CD8-positive, alpha-beta memory T cell (primary cell): ENCODE measurements around the gene LHPP. TPM values are rescaled to one million over a fixed set of nuclear protein-coding genes. Genes with fewer than 3 reads are reported as not detected.

Source experiments
- CTCF ChIA-PET: fragments of 350-600 bp; sonication (Branson Sonifier 250); formaldehyde crosslinking; loops from one replicate; lab custom pipeline; 2021; ENCODE audit warnings: antibody characterized with exemption; lab: Charles Lee
- POLR2A ChIA-PET: fragments of 350-600 bp; sonication (Branson Sonifier 250); formaldehyde crosslinking; loops from one replicate; lab custom pipeline; 2021; ENCODE audit warnings: antibody characterized with exemption; lab: Charles Lee
- DNase-seq, 5 donors: peaks; one replicate each; pipeline versions ENCODE4 v3.0.0 to v3.0.0-alpha.2; 2020 to 2022; ENCODE audit warnings: mixed read lengths in 1 of 5
- H3K27ac ChIP-seq: one replicate; pipeline ENCODE4 v1.7.0; 2013; ENCODE audit warnings: low read depth, mild to moderate bottlenecking, low read length, moderate library complexity
- H3K27me3 ChIP-seq: 2 replicates; pipeline ENCODE4 v1.7.0; 2013; ENCODE audit warnings: low read length, mild to moderate bottlenecking; ENCODE audit not compliant: insufficient read depth, poor library complexity, severe bottlenecking
- H3K36me3 ChIP-seq: 2 replicates; pipeline ENCODE4 v1.7.0; 2013; ENCODE audit warnings: mild to moderate bottlenecking, low read length, moderate library complexity; ENCODE audit not compliant: insufficient read depth
- H3K4me1 ChIP-seq: 2 replicates; pipeline ENCODE4 v1.7.0; 2013; ENCODE audit warnings: mild to moderate bottlenecking, low read length, moderate library complexity; ENCODE audit not compliant: insufficient read depth
- H3K4me3 ChIP-seq: 2 replicates; pipeline ENCODE4 v1.7.0; 2013; ENCODE audit warnings: mild to moderate bottlenecking, low read length
- H3K9me3 ChIP-seq: 2 replicates; pipeline ENCODE4 v1.7.0; 2013; ENCODE audit warnings: mild to moderate bottlenecking, low read length
- H3K27ac Mint-ChIP-seq, 8 donors: one replicate each; pipeline ENCODE4 v1.8.0; 2020 to 2021; ENCODE audit warnings: mixed read lengths in 8 of 8, mild to moderate bottlenecking in 6 of 8, inconsistent platforms in 3 of 8, moderate library complexity in 3 of 8
- H3K27me3 Mint-ChIP-seq, 2 donors: one replicate each; pipeline ENCODE4 v1.8.0; 2020 to 2021; ENCODE audit warnings: mixed read lengths in 2 of 2, mild to moderate bottlenecking in 1 of 2, moderate library complexity in 1 of 2
- H3K36me3 Mint-ChIP-seq, 3 donors: one replicate each; pipeline ENCODE4 v1.8.0; 2020 to 2021; ENCODE audit warnings: mixed read lengths in 3 of 3, inconsistent platforms in 1 of 3, mild to moderate bottlenecking in 1 of 3
- H3K4me1 Mint-ChIP-seq, 3 donors: one replicate each; pipeline ENCODE4 v1.8.0; 2020 to 2021; ENCODE audit warnings: mixed read lengths in 3 of 3, inconsistent platforms in 1 of 3, mild to moderate bottlenecking in 1 of 3
- H3K4me3 Mint-ChIP-seq, 7 donors: one replicate each; pipeline ENCODE4 v1.8.0; 2020 to 2021; ENCODE audit warnings: mixed read lengths in 7 of 7, mild to moderate bottlenecking in 6 of 7, moderate library complexity in 4 of 7, inconsistent platforms in 2 of 7
- H3K9me3 Mint-ChIP-seq, 5 donors: one replicate each; pipeline ENCODE4 v1.8.0; 2020 to 2022; ENCODE audit warnings: mixed read lengths in 5 of 5, mild to moderate bottlenecking in 3 of 5, moderate library complexity in 2 of 5, inconsistent platforms in 1 of 5
- polyA plus RNA-seq: library from polyadenylated mRNA; unstranded; fragments of 300-500 nt; fragmentation: Illumina TruSeq; gene quantifications from one replicate; pipeline ENCODE4 v1.2.3, GENCODE V29; 2021
- total RNA-seq, 2 experiments: library from RNA; stranded (reverse); gene quantifications; one replicate each; pipeline ENCODE4 v1.2.3, GENCODE V29; 2021

LHPP gene
- total and polyA plus RNA-seq, 3 experiments from 2014 or later = 5.2 to 19.1 (median 6.3) TPM

GRCh38 chr10:124484661-124485060 lies 23.0 kb downstream of the LHPP start:
- DNase-seq = no peak
- Histone ChIP-seq H3K4me3 (no peak overlapping the region), H3K9me3 (no peaks in the 10 kb centered on the region), H3K27ac (no peak overlapping the region), H3K36me3 (no peaks in the 10 kb centered on the region), H3K27me3 (no peaks in the 10 kb centered on the region), H3K4me1 (no peaks in the 10 kb centered on the region)
- CTCF ChIA-PET = no interaction called here
- POLR2A ChIA-PET = no interaction called here
- no peaks in the 10 kb centered on the region for H3K27me3 Mint-ChIP-seq
- peaks cover 0 to 2% (median 0%) of the 10 kb centered on the region in 3 donors for H3K4me1 Mint-ChIP-seq
- H3K4me3 Mint-ChIP-seq = no peak overlapping the region
- peaks cover 11 to 25% (median 17%) of the 10 kb centered on the region in 3 donors for H3K36me3 Mint-ChIP-seq
- peaks cover 0 to 5% (median 4%) of the 10 kb centered on the region in 5 donors for H3K9me3 Mint-ChIP-seq
- H3K27ac Mint-ChIP-seq = peak overlapping the region in 1 of 8 donors; percentile 17

- Histone ChIP-seq H3K36me3 (no peaks in the 10 kb centered on the region), H3K9me3 (no peaks in the 10 kb centered on the region), H3K4me1 (no peaks in the 10 kb centered on the region), H3K4me3 (no peak overlapping the region), H3K27me3 (no peaks in the 10 kb centered on the region), H3K27ac (no peak overlapping the region)
- Mint-ChIP-seq H3K27ac (no peak overlapping the region), H3K4me3 (no peak overlapping the region), H3K4me1 (no peaks in the 10 kb centered on the region), H3K36me3 (peaks cover 19 to 27% (median 25%) of the 10 kb centered on the region in 3 donors), H3K9me3 (peaks cover 0 to 5% (median 4%) of the 10 kb centered on the region in 5 donors), H3K27me3 (no peaks in the 10 kb centered on the region)
- CTCF ChIA-PET = no interaction called here
- no peak for DNase-seq
- POLR2A ChIA-PET = no interaction called here
Measured at GRCh38 chr10:124486635-124487034, 25.0 kb downstream of the LHPP start.

- H3K9me3 Mint-ChIP-seq = peaks cover 0 to 4% (median 3%) of the 10 kb centered on the region in 5 donors
- ChIA-PET POLR2A (no interaction called here), CTCF (no interaction called here)
- H3K27me3 Mint-ChIP-seq = no peaks in the 10 kb centered on the region
- Histone ChIP-seq H3K4me3 (no peak overlapping the region), H3K36me3 (no peaks in the 10 kb centered on the region), H3K4me1 (peaks cover 4% of the 10 kb centered on the region), H3K27me3 (no peaks in the 10 kb centered on the region), H3K9me3 (no peaks in the 10 kb centered on the region), H3K27ac (no peak overlapping the region)
- H3K4me1 Mint-ChIP-seq = peaks cover 0 to 3% (median 0%) of the 10 kb centered on the region in 3 donors
- DNase-seq = no peak
- H3K4me3 Mint-ChIP-seq = no peak overlapping the region
- H3K27ac Mint-ChIP-seq = no peak overlapping the region
- peaks cover 19 to 39% (median 22%) of the 10 kb centered on the region in 3 donors for H3K36me3 Mint-ChIP-seq
Measured at GRCh38 chr10:124491105-124491504, 29.5 kb downstream of the LHPP start.

DNA sequence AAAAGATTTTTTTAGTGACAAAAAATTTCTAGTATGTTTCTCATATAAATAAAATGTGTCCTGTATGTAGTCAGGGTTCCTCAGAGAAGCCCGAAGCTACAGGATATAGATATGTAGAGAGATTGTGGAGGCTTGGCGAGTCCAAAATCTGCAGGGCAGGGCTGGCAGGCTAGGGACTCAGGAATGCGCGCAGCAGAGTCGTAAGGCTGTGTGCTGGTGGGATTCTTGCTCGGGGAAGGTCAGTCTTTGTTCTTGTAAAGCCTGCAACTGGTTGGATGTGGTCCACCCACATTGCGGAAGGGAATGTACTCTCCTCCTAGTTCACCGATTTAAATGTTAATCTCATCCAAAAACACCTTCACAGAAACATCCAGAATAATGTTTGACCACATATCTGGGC lies 30.6 kb downstream of the LHPP start:
- Histone ChIP-seq H3K27ac (no peak overlapping the region), H3K9me3 (no peaks in the 10 kb centered on the region), H3K4me3 (no peak overlapping the region), H3K36me3 (no peaks in the 10 kb centered on the region), H3K27me3 (no peaks in the 10 kb centered on the region), H3K4me1 (peaks cover 4% of the 10 kb centered on the region)
- no peaks in the 10 kb centered on the region for H3K27me3 Mint-ChIP-seq
- H3K9me3 Mint-ChIP-seq = peaks cover 0 to 2% (median 1%) of the 10 kb centered on the region in 5 donors
- H3K36me3 Mint-ChIP-seq = peaks cover 12 to 37% (median 16%) of the 10 kb centered on the region in 3 donors
- H3K4me3 Mint-ChIP-seq = no peak overlapping the region
- DNase-seq = no peak
- peaks cover 0 to 3% (median 0%) of the 10 kb centered on the region in 3 donors for H3K4me1 Mint-ChIP-seq
- CTCF ChIA-PET = no interaction called here
- H3K27ac Mint-ChIP-seq = peak overlapping the region in 1 of 8 donors; percentile 24
- POLR2A ChIA-PET = no interaction called here

DNA sequence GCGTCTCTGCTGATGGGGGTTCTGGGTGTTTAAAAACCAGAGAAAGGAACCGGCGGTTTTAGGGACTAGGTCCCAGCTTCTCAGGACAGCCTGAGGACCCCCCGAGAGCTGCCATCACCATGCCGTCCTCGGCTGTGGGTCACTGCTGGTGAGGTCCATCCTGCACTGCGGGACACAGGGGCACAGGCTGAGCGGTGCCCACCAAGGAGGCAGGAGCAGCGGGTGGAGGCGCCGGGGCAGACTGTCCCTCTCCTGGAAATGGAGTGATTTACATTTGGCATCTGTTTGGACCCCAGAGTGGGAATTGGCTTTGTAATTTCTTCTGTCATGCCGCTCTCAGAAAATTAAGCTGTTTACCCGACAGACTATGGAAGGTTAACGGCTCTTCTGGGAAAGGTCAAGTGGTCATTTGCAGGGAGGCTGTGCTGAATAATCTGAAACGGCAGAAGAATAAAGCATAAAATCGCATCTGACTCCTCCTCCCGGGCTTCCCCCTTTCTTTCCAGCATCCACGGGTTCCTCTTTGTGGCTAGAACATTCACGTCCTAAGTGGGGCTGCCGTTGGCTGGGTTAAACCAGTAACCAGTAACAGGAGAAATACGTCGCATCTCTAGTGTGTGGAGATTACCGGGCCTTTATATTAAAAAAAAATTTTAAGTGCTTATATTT lies 31.7 kb downstream of the LHPP start:
- H3K36me3 ChIP-seq = no peaks in the 10 kb centered on the region
- H3K4me3 Mint-ChIP-seq = no peak overlapping the region
- no peak overlapping the region for H3K27ac ChIP-seq
- peaks cover 0 to 3% (median 0%) of the 10 kb centered on the region in 3 donors for H3K4me1 Mint-ChIP-seq
- H3K4me3 ChIP-seq = no peak overlapping the region
- H3K27ac Mint-ChIP-seq = peak overlapping the region in 1 of 8 donors; percentile 50
- CTCF ChIA-PET = no interaction called here
- H3K9me3 ChIP-seq = no peaks in the 10 kb centered on the region
- no peak for DNase-seq
- peaks cover 9 to 40% (median 16%) of the 10 kb centered on the region in 3 donors for H3K36me3 Mint-ChIP-seq
- no peaks in the 10 kb centered on the region for H3K9me3 Mint-ChIP-seq
- peaks cover 4% of the 10 kb centered on the region for H3K4me1 ChIP-seq
- POLR2A ChIA-PET = no interaction called here
- H3K27me3 Mint-ChIP-seq = no peaks in the 10 kb centered on the region
- H3K27me3 ChIP-seq = no peaks in the 10 kb centered on the region

DNA sequence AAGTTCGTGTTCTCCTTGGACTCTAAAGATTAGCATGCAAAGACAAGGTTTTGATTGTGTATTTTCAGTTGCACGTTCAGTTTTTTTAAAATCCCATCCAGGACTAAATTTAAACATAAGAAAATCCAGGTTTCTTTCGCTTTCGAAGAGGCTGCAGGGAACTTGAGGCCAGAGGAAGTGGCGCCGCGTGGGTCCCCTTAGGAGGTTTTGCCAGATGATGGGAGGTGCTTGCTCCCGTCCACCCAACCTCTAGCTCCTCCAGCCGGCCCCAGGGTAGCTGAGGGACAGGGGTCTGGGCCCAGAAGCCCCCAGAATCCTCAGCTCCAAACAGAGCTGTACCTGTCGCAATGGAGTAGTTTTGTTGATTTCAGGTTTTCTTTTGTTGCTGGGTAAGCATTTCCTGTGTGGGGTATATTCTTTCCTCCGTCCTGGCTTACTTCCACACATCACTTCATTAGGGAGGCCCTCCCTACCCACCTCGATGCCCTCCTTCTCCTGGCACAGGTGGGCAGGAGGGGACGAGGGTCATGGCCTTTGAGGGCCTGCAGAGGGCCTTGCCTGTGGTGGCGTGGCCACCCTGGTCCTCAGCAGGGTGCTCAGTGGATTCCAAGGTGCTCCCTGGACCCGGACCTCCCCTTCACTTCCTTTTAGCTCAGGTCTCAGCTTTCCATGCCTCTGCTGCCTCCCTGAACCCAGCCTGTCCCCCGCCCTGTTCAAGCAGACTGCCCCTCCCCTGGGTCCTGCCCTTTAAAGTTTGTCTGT lies 32.6 kb downstream of the LHPP start:
- no peaks in the 10 kb centered on the region for H3K9me3 Mint-ChIP-seq
- Histone ChIP-seq H3K27me3 (no peaks in the 10 kb centered on the region), H3K9me3 (no peaks in the 10 kb centered on the region), H3K36me3 (no peaks in the 10 kb centered on the region), H3K4me1 (peaks cover 4% of the 10 kb centered on the region), H3K4me3 (no peak overlapping the region), H3K27ac (no peak overlapping the region)
- H3K27me3 Mint-ChIP-seq = no peaks in the 10 kb centered on the region
- DNase-seq = no peak
- peaks cover under 1 to 32% (median 14%) of the 10 kb centered on the region in 3 donors for H3K36me3 Mint-ChIP-seq
- CTCF ChIA-PET = no interaction called here
- POLR2A ChIA-PET = no interaction called here
- H3K27ac Mint-ChIP-seq = no peak overlapping the region
- H3K4me1 Mint-ChIP-seq = peaks cover 0 to 3% (median 0%) of the 10 kb centered on the region in 3 donors
- H3K4me3 Mint-ChIP-seq = peak overlapping the region in 4 of 7 donors; percentile 20 to 69 (median 48)

GRCh38 chr10:124495162-124495561 lies 33.5 kb downstream of the LHPP start:
- Histone ChIP-seq H3K4me3 (no peak overlapping the region), H3K27ac (no peak overlapping the region), H3K36me3 (no peaks in the 10 kb centered on the region), H3K4me1 (peaks cover 4% of the 10 kb centered on the region), H3K9me3 (no peaks in the 10 kb centered on the region), H3K27me3 (no peaks in the 10 kb centered on the region)
- CTCF ChIA-PET = no interaction called here
- POLR2A ChIA-PET = no interaction called here
- no peak for DNase-seq
- H3K9me3 Mint-ChIP-seq = no peaks in the 10 kb centered on the region
- peaks cover 3 to 31% (median 13%) of the 10 kb centered on the region in 3 donors for H3K36me3 Mint-ChIP-seq
- peak overlapping the region in 1 of 7 donors; percentile 6 for H3K4me3 Mint-ChIP-seq
- H3K27ac Mint-ChIP-seq = no peak overlapping the region
- peaks cover 0 to 3% (median 0%) of the 10 kb centered on the region in 3 donors for H3K4me1 Mint-ChIP-seq
- no peaks in the 10 kb centered on the region for H3K27me3 Mint-ChIP-seq

- H3K9me3 ChIP-seq = no peaks in the 10 kb centered on the region
- Mint-ChIP-seq H3K27ac (peak overlapping the region in 1 of 8 donors; percentile 50), H3K9me3 (peaks cover 0 to 1% (median 0%) of the 10 kb centered on the region in 5 donors), H3K36me3 (peaks cover 8 to 30% (median 13%) of the 10 kb centered on the region in 3 donors), H3K4me3 (no peak overlapping the region), H3K27me3 (no peaks in the 10 kb centered on the region), H3K4me1 (peaks cover 0 to 3% (median 0%) of the 10 kb centered on the region in 3 donors)
- H3K4me3 ChIP-seq = no peak overlapping the region
- H3K27me3 ChIP-seq = no peaks in the 10 kb centered on the region
- no peak overlapping the region for H3K27ac ChIP-seq
- H3K36me3 ChIP-seq = no peaks in the 10 kb centered on the region
- peaks cover 4% of the 10 kb centered on the region for H3K4me1 ChIP-seq
- no peak for DNase-seq
- ChIA-PET CTCF (no interaction called here), POLR2A (no interaction called here)
Measured at GRCh38 chr10:124495725-124496124, 34.1 kb downstream of the LHPP start.
